ENCODE results near the gene SYNE3. TPM values are rescaled to one million over a fixed set of nuclear protein-coding genes. Genes with fewer than 3 reads are reported as not detected.

Gene SYNE3
- total and polyA plus RNA-seq, 10 of the 15 experiments (the other 5 are each of a cell fraction or from before 2014, with no cell fraction given), result 1.4 to 44.1 (median 13.4) TPM

DNA sequence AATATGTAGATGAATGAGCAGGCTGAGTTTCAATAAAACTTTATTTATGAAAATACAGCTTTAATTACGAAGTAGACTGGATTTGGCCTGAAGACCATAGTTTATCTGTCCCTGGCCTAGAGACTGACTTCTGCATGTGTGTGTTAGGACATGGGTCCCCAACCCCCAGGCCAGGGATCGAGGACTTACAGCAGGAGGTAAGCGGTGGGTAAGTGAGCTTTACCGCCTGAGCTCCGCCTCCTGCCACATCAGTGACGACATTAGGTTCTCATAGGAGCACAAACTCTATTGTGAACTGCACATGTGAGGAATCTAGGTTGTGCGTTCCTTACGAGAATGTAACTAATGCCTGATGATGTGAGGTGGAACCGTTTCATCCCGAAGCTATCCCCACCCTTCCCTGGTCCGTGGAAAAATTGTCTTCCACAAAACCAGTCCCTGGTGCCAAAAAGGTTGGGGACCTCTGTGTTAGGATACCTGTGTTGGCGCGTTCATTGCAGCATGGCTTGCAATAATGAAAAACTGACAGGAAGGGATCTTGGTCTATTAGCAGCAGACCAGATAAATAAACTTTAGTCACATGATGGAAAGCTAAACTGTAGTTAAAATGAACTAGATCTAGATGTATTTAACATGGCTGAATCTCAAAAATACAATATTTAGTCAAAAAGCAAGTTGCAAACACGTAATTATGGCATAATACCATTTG lies 22.5 kb upstream of the SYNE3 start:
- FAIRE-seq, result no peak
- no peak for ATAC-seq
- 84% methylated on average over 14 of the region's 14 CpGs for WGBS (ENCODE audit: insufficient coverage, insufficient replicate concordance, low lambda C conversion rate, missing lambda C conversion rate)
- H3K27ac ChIP-seq (ENCODE audit: control insufficient read depth, insufficient read depth), result no peak overlapping the region
- H3K9ac ChIP-seq (ENCODE audit: control insufficient read depth, insufficient read depth, low read length), result no peak overlapping the region
- RAD21 ChIA-PET (ENCODE audit: unreplicated experiment), result no interaction called here
- intact Hi-C loops (cut with micrococcal nuclease; ENCODE audit: unreplicated experiment) (loop anchor here (10.0 kb wide), 1 partner anchor 384 kb away; the partner anchor contains the start of gene DICER1), in situ Hi-C loops (cut with MboI) (no loop called here)
- SMC1A ChIA-PET (ENCODE audit: uncharacterized antibody, unreplicated experiment), result interaction anchor here (1.0 to 1.5 kb wide), 4 partner anchors 21 to 354 kb away, joined by 3 to 4 read pairs (median 4); no protein-coding TSS in a partner anchor
- H4K20me1 ChIP-seq (ENCODE audit: control insufficient read depth, insufficient read depth), result 0 out of 2 replicates have a peak, but pooled peaks cover 2% of the 10 kb centered on the region
- H3K27me3 ChIP-seq (replicated peaks in 1 of 2; ENCODE audit: control insufficient read depth in 2 of 2, insufficient read depth in 2 of 2, low read length in 1 of 2), result no peaks in the 10 kb centered on the region
- H3K9me3 ChIP-seq (replicated peaks; ENCODE audit: control insufficient read depth, insufficient read depth, low read length), result no peaks in the 10 kb centered on the region
- TF ChIP-seq SMARCA5 (IDR thresholded peaks at IDR 0.05) (no peak), MLLT1 (IDR thresholded peaks at IDR 0.05) (peak; percentile 65)
- TF ChIP-seq, protein P1, sequence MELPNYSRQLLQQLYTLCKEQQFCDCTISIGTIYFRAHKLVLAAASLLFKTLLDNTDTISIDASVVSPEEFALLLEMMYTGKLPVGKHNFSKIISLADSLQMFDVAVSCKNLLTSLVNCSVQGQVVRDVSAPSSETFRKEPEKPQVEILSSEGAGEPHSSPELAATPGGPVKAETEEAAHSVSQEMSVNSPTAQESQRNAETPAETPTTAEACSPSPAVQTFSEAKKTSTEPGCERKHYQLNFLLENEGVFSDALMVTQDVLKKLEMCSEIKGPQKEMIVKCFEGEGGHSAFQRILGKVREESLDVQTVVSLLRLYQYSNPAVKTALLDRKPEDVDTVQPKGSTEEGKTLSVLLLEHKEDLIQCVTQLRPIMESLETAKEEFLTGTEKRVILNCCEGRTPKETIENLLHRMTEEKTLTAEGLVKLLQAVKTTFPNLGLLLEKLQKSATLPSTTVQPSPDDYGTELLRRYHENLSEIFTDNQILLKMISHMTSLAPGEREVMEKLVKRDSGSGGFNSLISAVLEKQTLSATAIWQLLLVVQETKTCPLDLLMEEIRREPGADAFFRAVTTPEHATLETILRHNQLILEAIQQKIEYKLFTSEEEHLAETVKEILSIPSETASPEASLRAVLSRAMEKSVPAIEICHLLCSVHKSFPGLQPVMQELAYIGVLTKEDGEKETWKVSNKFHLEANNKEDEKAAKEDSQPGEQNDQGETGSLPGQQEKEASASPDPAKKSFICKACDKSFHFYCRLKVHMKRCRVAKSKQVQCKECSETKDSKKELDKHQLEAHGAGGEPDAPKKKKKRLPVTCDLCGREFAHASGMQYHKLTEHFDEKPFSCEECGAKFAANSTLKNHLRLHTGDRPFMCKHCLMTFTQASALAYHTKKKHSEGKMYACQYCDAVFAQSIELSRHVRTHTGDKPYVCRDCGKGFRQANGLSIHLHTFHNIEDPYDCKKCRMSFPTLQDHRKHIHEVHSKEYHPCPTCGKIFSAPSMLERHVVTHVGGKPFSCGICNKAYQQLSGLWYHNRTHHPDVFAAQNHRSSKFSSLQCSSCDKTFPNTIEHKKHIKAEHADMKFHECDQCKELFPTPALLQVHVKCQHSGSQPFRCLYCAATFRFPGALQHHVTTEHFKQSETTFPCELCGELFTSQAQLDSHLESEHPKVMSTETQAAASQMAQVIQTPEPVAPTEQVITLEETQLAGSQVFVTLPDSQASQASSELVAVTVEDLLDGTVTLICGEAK (IDR thresholded peaks at IDR 0.05; ENCODE audit: borderline replicate concordance), result peak; percentile 89
- H3K36me3 ChIP-seq (ENCODE audit: control insufficient read depth in 2 of 2, insufficient read depth in 2 of 2, low read length in 1 of 2), result no peaks in the 10 kb centered on the region
- CTCF ChIA-PET, result interaction anchor here (1.0 to 12.1 kb wide), 4 partner anchors 10 to 112 kb away, joined by 3 to 118 read pairs (median 6); no protein-coding TSS in a partner anchor
- peak overlapping the region; percentile 25; the same call in 1 of the 2 replicates for H3K4me3 ChIP-seq
- H3K4me2 ChIP-seq (ENCODE audit: control insufficient read depth, insufficient read depth), result peak overlapping the region; percentile 15
- H3K4me1 ChIP-seq (ENCODE audit: control insufficient read depth, insufficient read depth, low read length), result peaks cover 8% of the 10 kb centered on the region; the same call in 1 of the 2 replicates
- no TSS peak for BruUV-seq (replicated peaks)
- DNase-seq (ENCODE audit: low read depth, low spot score), result no peak
- H3K79me2 ChIP-seq (ENCODE audit: control insufficient read depth, insufficient read depth, low read length), result peaks cover 68% of the 10 kb centered on the region
- POLR2A ChIA-PET, result no interaction called here
- H2AFZ ChIP-seq (ENCODE audit: control insufficient read depth, low read depth, low read length), result no peak overlapping the region

Measured in GM12878 (cell line).